HG03575 (cell line): ENCODE results near the gene ZFYVE21.

Experiments used
- ATAC-seq: cut with Tn5 transposase; IDR thresholded peaks from one replicate; pipeline ENCODE4 v1.9.1; 2021; ENCODE audit not compliant: unreplicated experiment, insufficient number of reproducible peaks, low FRiP score; ENCODE audit errors: extremely low read depth

ZFYVE21 gene

GRCh38 chr14:103732868-103733620, 17.4 kb downstream of the ZFYVE21 start:
- ATAC-seq, result no peak

- no peak for ATAC-seq
These were observed 18.0 kb downstream of the ZFYVE21 start for GRCh38 chr14:103733651-103734050.

GRCh38 chr14:103734081-103734888, 18.7 kb downstream of the ZFYVE21 start:
- ATAC-seq, result no peak

- no peak for ATAC-seq
These were observed 19.4 kb downstream of the ZFYVE21 start for GRCh38 chr14:103735022-103735421.

- no peak for ATAC-seq
These were observed 19.8 kb downstream of the ZFYVE21 start for GRCh38 chr14:103735439-103735814.

- ATAC-seq, result no peak
These were observed 20.4 kb downstream of the ZFYVE21 start for GRCh38 chr14:103735815-103736545.

- no peak for ATAC-seq
These were observed 21.2 kb downstream of the ZFYVE21 start for GRCh38 chr14:103736546-103737431.

GRCh38 chr14:103737432-103738045, 21.9 kb downstream of the ZFYVE21 start:
- ATAC-seq, result no peak

GRCh38 chr14:103738166-103738565, 22.6 kb downstream of the ZFYVE21 start:
- ATAC-seq, result no peak

- ATAC-seq, result no peak
These were observed 23.3 kb downstream of the ZFYVE21 start for GRCh38 chr14:103738701-103739451.

- ATAC-seq, result no peak
These were observed 23.8 kb downstream of the ZFYVE21 start for GRCh38 chr14:103739466-103739792.

GRCh38 chr14:103739793-103740501, 24.3 kb downstream of the ZFYVE21 start:
- no peak for ATAC-seq

GRCh38 chr14:103740991-103741689, 25.5 kb downstream of the ZFYVE21 start:
- ATAC-seq, result no peak

GRCh38 chr14:103741876-103742275, 26.3 kb downstream of the ZFYVE21 start:
- no peak for ATAC-seq

- ATAC-seq, result no peak
These were observed 27.1 kb downstream of the ZFYVE21 start for GRCh38 chr14:103742499-103743255.

GRCh38 chr14:103743691-103744090, 28.1 kb downstream of the ZFYVE21 start:
- no peak for ATAC-seq
